GM18519 (cell line): ENCODE data around the gene GRIP2.

Experiments
- ATAC-seq: cut with Tn5 transposase; IDR thresholded peaks from one replicate; pipeline ENCODE4 v1.9.1; 2021; ENCODE audit warnings: mild to moderate bottlenecking, moderate library complexity; ENCODE audit not compliant: unreplicated experiment, low FRiP score

The GRIP2 gene

GRCh38 chr3:14562121-14562890 is 22.2 kb upstream of the GRIP2 start:
- ATAC-seq = no peak

GRCh38 chr3:14561051-14561960 is 21.2 kb upstream of the GRIP2 start:
- no peak for ATAC-seq

- ATAC-seq = no peak
Observed at GRCh38 chr3:14560110-14560509, 20.0 kb upstream of the GRIP2 start.

DNA sequence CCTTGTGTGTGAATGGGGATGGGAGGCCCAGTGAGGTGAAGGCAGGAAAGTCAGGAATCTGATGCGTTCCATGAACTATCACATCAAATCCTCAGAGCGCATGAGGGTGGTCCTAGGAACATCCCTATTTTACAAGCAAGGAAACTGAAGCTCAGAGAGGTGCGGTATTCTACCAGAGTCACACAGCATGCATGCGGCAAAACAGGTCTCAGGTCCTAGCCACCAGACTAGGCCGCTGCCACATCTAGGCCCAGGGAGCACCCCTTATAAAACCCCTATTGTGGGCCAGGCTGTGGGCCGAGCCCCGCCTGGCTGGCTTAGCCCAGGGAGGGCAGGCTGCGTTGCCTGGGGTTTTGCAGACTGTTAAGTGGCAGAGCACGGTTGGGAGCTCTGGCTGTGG is 17.9 kb upstream of the GRIP2 start:
- no peak for ATAC-seq

DNA sequence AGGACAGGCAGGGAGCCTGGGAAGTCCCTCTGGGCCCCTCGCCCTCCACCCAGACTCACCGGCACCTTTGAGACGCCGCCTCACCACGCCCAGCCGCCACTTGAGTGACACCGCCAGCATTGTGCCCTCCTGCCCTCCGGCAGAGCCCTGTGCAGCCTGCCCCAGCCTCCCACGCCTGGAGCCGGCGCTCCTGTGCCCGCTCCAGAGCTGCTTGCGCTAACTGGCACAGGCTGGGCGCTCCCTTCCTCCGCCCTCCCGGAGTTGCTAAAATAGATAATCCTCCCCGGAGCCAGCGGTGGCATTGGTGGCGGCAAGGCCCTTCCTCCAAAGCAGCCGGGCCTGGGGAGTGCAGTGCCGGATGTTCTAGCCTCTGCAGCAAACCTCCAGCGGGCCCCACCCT is 15.7 kb upstream of the GRIP2 start:
- no peak for ATAC-seq

GRCh38 chr3:14554715-14555114 is 14.6 kb upstream of the GRIP2 start:
- no peak for ATAC-seq

DNA sequence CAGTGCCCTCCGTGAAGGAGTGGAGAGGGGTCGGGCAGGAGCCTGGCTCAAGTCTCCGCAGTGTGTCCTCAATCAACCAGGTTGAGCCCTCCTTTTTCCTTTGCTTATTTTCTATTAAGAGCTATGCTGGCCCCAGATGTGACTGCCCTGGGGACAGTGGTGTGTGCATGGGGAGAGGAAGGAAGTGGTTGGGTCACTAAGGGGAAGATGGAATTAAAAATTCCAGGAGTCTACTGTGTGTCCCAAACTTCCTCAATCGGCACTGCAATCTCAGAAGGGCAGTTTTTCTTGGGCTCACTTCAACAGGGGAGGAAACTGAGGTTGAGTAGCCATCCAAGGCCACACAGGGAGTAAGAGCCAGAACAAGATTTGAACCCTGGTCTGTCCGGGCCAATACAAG is 13.7 kb upstream of the GRIP2 start:
- no peak for ATAC-seq

DNA sequence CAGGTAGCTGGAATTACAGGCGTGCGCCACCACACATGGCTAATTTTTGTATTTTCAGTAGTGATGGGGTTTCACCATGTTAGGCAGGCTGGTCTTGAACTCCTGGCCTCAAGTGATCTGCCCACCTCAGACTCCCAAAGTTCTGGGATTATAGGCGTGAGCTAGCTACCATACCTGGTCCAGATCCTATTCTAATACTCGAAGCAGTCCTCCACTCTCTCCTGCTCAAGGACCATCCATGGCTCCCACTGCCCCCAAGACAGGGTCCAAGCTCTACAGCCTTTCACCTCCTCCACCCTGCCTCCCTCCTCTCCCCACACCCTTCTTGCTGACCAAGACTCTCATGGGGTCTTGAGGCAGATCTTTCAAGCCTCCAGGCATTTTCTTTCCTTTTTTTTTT is 12.6 kb upstream of the GRIP2 start:
- no peak for ATAC-seq

GRCh38 chr3:14552041-14552648 is 12.0 kb upstream of the GRIP2 start:
- no peak for ATAC-seq

DNA sequence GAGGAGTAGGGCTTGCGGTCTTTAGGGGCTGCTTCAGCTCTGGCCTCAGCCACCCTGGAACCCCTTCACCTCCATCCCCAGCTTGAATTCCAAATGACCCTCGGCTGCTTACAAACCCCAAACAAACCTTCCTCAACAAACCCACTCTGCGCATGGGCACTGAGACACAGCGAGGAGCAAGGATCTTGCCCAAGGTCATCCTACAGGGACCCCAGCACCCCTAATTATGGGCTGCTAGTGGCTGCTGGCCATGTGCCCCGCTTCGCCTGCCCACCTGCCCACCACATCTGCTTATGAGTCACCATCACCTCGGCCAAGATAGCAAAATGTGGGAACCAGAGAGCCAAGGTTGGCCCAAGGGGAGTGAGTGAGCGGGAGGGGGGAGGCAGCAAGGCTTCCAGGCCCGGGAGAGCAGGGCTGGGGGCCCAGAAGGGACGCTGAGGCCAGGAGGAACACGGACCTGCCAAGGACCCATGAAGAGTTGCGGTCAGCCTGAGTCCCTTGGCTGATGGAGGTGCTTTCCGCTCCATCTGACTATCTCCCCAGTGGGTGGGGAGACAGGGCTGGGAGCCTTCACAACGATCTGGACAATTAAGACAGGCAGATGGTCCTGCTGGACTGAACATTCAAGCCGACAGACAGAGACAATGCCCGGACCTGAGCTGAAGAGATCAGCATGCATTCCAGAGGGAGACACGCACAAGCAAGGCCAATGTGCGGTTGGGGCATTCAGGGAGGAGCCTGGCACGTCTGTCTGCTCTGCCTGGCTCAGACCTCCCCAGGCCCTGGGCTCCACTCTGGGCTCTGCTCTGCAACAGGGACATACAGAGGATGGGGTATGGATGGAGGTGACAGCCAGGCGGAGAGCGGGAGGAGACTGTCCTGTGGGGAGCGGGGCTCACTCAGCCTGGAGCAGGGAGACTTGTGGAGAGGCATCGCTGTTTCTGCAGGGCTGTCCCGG is 10.8 kb upstream of the GRIP2 start:
- ATAC-seq = no peak

- no peak for ATAC-seq
Observed at GRCh38 chr3:14550181-14550580, 10.0 kb upstream of the GRIP2 start.

- no peak for ATAC-seq
Observed at GRCh38 chr3:14549256-14549919, 9.2 kb upstream of the GRIP2 start.

DNA sequence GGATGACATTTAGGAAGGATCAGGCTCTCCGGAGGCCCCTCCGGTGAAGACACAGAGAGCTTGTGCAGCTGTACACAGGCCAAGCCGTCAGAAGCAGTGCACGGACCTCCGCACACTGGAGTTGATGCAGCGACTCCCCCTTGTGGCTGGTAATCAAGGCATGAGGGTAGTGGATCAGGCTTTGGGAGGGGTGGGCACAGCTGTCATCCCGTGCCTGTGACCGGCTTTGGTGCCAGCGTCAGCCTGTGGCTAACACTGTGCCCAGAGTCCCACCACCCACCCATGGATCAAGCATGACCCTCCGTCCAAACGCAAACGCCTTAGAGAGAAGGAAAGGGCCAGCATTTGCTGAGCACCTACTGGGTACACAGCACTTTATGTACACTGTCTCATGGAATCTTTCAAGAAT is 8.2 kb upstream of the GRIP2 start:
- ATAC-seq = no peak

GRCh38 chr3:14547693-14548092 is 7.6 kb upstream of the GRIP2 start:
- ATAC-seq = no peak

DNA sequence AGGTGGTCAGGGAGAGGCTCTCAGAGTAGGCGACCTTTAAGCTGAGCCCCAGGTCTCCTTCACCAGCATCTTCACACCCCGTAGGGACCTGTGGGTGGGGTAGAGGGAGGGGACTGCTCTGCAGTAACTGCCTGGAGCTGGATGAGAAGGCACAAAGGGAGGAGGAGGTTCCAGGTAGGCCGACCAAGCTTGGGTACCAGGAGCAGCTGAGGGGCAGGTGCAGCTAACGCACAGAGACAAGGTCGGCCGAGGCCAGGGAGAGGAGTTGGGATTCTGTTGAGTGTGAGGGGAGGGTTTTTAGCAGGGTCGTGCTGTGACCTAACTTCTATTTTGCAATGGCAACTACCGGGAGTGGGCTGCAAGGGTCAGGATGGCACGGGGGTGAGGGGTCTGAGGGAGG is 5.9 kb upstream of the GRIP2 start:
- no peak for ATAC-seq

- no peak for ATAC-seq
Observed at GRCh38 chr3:14545251-14545635, 5.1 kb upstream of the GRIP2 start.

GRCh38 chr3:14544282-14545250 is 4.4 kb upstream of the GRIP2 start:
- no peak for ATAC-seq

- ATAC-seq = no peak
Observed at GRCh38 chr3:14543446-14543845, 3.3 kb upstream of the GRIP2 start.

DNA sequence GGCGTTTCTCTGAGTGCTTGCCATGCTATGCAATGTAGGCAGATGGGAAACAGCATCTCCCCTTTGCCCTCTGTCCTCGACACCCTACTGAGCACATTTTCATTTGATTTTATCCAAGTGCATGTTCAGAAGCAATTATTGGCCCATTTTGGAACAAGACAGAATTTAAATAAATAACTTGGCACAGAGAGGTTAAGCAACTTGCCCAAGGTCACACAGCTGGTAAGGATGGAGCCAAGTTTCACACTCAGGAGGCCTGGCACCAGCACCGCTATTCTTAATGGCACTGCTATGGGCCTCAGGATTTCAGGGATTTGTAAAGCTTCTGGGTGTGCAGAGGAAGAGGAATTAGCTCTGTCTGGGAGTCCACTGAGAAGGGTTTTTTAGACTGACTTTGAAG is 2.5 kb upstream of the GRIP2 start:
- ATAC-seq = no peak
